Liver (tissue), 9 donors: ENCODE measurements around the gene PTH2. TPM values are rescaled to one million over a fixed set of nuclear protein-coding genes. Genes with fewer than 3 reads are reported as not detected.
"Not testable (repeated sequence)": the region's sequence is repeated elsewhere in the genome, so short reads cannot be mapped to it uniquely, and the experiment has no call there.

Source experiments
- DNase-seq: peaks from one replicate; pipeline ENCODE4 v3.0.0-alpha.2; 2017; ENCODE audit warnings: low spot score
- H3K27ac ChIP-seq, 2 donors: one replicate each; pipeline ENCODE4 v1.7.0; 2013; ENCODE audit warnings: inconsistent platforms in 2 of 2, low read length in 2 of 2, control low read depth in 1 of 2, low read depth in 1 of 2, mild to moderate bottlenecking in 1 of 2
- H3K27me3 ChIP-seq, 4 donors: one replicate each; pipeline versions ENCODE4 v1.6.1 to v1.7.0; 2013; ENCODE audit warnings: low read length in 3 of 4, inconsistent platforms in 1 of 4, mild to moderate bottlenecking in 1 of 4, moderate library complexity in 1 of 4; ENCODE audit not compliant: control insufficient read depth in 4 of 4, insufficient read depth in 4 of 4
- H3K36me3 ChIP-seq, 4 donors: one replicate each; pipeline versions ENCODE4 v1.6.1 to v1.7.0; 2013; ENCODE audit warnings: low read length in 3 of 4, mild to moderate bottlenecking in 3 of 4, low read depth in 1 of 4, moderate library complexity in 1 of 4; ENCODE audit not compliant: control insufficient read depth in 4 of 4, insufficient read depth in 3 of 4
- H3K4me1 ChIP-seq, 4 donors: one replicate each; pipeline versions ENCODE4 v1.6.1 to v1.7.0; 2013; ENCODE audit warnings: low read length in 3 of 4, mild to moderate bottlenecking in 3 of 4, moderate library complexity in 1 of 4; ENCODE audit not compliant: control insufficient read depth in 4 of 4, insufficient read depth in 4 of 4
- H3K4me3 ChIP-seq, 3 donors: one replicate each; pipeline versions ENCODE4 v1.6.1 to v1.7.0; 2013; ENCODE audit warnings: low read length in 3 of 3, control low read depth in 1 of 3, low read depth in 1 of 3, mild to moderate bottlenecking in 1 of 3
- H3K9ac ChIP-seq, 2 donors: one replicate each; pipeline ENCODE4 v1.7.0; 2013; ENCODE audit warnings: low read length in 2 of 2, mild to moderate bottlenecking in 2 of 2, moderate library complexity in 2 of 2, control low read depth in 1 of 2, low read depth in 1 of 2
- H3K9me3 ChIP-seq, 4 donors: one replicate each; pipeline versions ENCODE4 v1.6.1 to v1.7.0; 2013; ENCODE audit warnings: low read length in 3 of 4; ENCODE audit not compliant: control insufficient read depth in 4 of 4
- ATF3 ChIP-seq: IDR thresholded peaks from 2 replicates; pipeline ENCODE4 v1.6.1; 2016; ENCODE audit warnings: antibody characterized with exemption
- EGR1 ChIP-seq, 2 donors: IDR thresholded peaks; 2 replicates each; pipeline ENCODE4 v1.6.1; 2016 to 2018; ENCODE audit warnings: antibody characterized with exemption in 2 of 2, low read depth in 2 of 2
- FOXA1 ChIP-seq: IDR thresholded peaks from 2 replicates; pipeline ENCODE4 v1.6.1; 2016; ENCODE audit warnings: antibody characterized with exemption
- FOXA2 ChIP-seq: IDR thresholded peaks from 2 replicates; pipeline ENCODE4 v1.6.1; 2016; ENCODE audit warnings: antibody characterized with exemption
- GABPA ChIP-seq, 2 donors: IDR thresholded peaks in 1 of 2; conservative IDR thresholded peaks in 1 of 2; 2 replicates each; pipeline ENCODE4 v1.6.1; 2016; ENCODE audit warnings: antibody characterized with exemption in 2 of 2, mild to moderate bottlenecking in 1 of 2, moderate library complexity in 1 of 2
- HNF4A ChIP-seq, 2 donors: conservative IDR thresholded peaks; 2 replicates each; pipeline ENCODE4 v1.6.1; 2016; ENCODE audit warnings: antibody characterized with exemption in 2 of 2, mild to moderate bottlenecking in 2 of 2
- HNF4G ChIP-seq: IDR thresholded peaks from 2 replicates; pipeline ENCODE4 v1.6.1; 2016; ENCODE audit warnings: antibody characterized with exemption
- JUND ChIP-seq, 2 donors: IDR thresholded peaks; 2 replicates each; pipeline ENCODE4 v1.6.1; 2016; ENCODE audit warnings: antibody characterized with exemption in 2 of 2
- NR2F2 ChIP-seq: IDR thresholded peaks from 2 replicates; pipeline ENCODE4 v1.6.1; 2016; ENCODE audit warnings: antibody characterized with exemption
- RAD21 ChIP-seq, 2 donors: IDR thresholded peaks; 2 replicates each; pipeline ENCODE4 v1.6.1; 2016; ENCODE audit warnings: antibody characterized with exemption in 2 of 2, mild to moderate bottlenecking in 2 of 2
- REST ChIP-seq: IDR thresholded peaks from 2 replicates; pipeline ENCODE4 v1.6.1; 2016; ENCODE audit warnings: antibody characterized with exemption, mild to moderate bottlenecking
- RXRA ChIP-seq, 2 donors: IDR thresholded peaks; 2 replicates each; pipeline ENCODE4 v1.6.1; 2017 to 2018; ENCODE audit warnings: antibody characterized with exemption in 2 of 2, mild to moderate bottlenecking in 1 of 2
- TAF1 ChIP-seq: conservative IDR thresholded peaks from 2 replicates; pipeline ENCODE4 v1.6.1; 2016; ENCODE audit warnings: antibody characterized with exemption, mild to moderate bottlenecking
- YY1 ChIP-seq: IDR thresholded peaks from 2 replicates; pipeline ENCODE4 v1.6.1; 2016; ENCODE audit warnings: antibody characterized with exemption, mild to moderate bottlenecking
- WGBS: extraction: QIAGEN DNeasy Blood & Tissue Kit; methylation state at CpG from one replicate; pipeline ENCODE4 v1.1.7; 2013; 5-methylcytosine and 5-hydroxymethylcytosine counted together
- polyA plus RNA-seq, 2 donors: library from polyadenylated mRNA; stranded (reverse) in 1 of 2; unstranded in 1 of 2; fragments of 200-250 nt in 1 of 2; fragments of >200 nt in 1 of 2; fragmentation: Nextera tagmentation in 1 of 2; extraction: Ambion mirVana in 1 of 2; gene quantifications; one replicate each; pipeline versions ENCODE4 v1.2.1 to v1.2.3, GENCODE V29; 2013 to 2015
- total RNA-seq, 2 donors: library from RNA; depleted of rRNA; stranded (reverse); fragments of >200 nt; gene quantifications; one replicate each; pipeline ENCODE4 v1.2.3, GENCODE V29; 2014
- TF ChIP-seq, protein P1 (sequence below): IDR thresholded peaks from 2 replicates; pipeline ENCODE4 v1.6.1; 2016; ENCODE audit warnings: antibody characterized with exemption
- TF ChIP-seq, protein P2 (sequence below): fragments of 150-350 bp; IDR thresholded peaks from 2 replicates; pipeline ENCODE4 v1.5.1; 2017; ENCODE audit warnings: improper control_type of control experiment, low read depth, low read length; ENCODE audit not compliant: missing input control
- donor health status: healthy.
- donor health status: healthy.
- donor health status: healthy.
- donor health status: healthy.
- donor health status: healthy.

PTH2 gene
- total and polyA plus RNA-seq, 4 donors = not detected

- Histone ChIP-seq H3K9me3 (no peaks in the 10 kb centered on the region), H3K27ac (no peak overlapping the region), H3K4me1 (peaks cover 4 to 14% (median 8%) of the 10 kb centered on the region in 4 donors), H3K9ac (no peak overlapping the region), H3K36me3 (peaks cover 0 to 11% (median 7%) of the 10 kb centered on the region in 4 donors), H3K27me3 (no peaks in the 10 kb centered on the region), H3K4me3 (no peak overlapping the region)
- no peak for DNase-seq
- no peak for TF ChIP-seq HNF4A (conservative IDR thresholded peaks at IDR 0.05)
- TF ChIP-seq FOXA1 = no peak
- no peak for TF ChIP-seq RAD21 (IDR thresholded peaks at IDR 0.05)
- no peak for TF ChIP-seq JUND (IDR thresholded peaks at IDR 0.05)
- TF ChIP-seq FOXA2 = no peak
- TF ChIP-seq EGR1 (IDR thresholded peaks at IDR 0.05; ENCODE audit: low read depth in 2 of 2) = no peak
- TF ChIP-seq, protein P1, sequence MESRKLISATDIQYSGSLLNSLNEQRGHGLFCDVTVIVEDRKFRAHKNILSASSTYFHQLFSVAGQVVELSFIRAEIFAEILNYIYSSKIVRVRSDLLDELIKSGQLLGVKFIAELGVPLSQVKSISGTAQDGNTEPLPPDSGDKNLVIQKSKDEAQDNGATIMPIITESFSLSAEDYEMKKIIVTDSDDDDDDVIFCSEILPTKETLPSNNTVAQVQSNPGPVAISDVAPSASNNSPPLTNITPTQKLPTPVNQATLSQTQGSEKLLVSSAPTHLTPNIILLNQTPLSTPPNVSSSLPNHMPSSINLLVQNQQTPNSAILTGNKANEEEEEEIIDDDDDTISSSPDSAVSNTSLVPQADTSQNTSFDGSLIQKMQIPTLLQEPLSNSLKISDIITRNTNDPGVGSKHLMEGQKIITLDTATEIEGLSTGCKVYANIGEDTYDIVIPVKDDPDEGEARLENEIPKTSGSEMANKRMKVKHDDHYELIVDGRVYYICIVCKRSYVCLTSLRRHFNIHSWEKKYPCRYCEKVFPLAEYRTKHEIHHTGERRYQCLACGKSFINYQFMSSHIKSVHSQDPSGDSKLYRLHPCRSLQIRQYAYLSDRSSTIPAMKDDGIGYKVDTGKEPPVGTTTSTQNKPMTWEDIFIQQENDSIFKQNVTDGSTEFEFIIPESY = no peak
- TF ChIP-seq GABPA (IDR thresholded peaks at IDR 0.05 in 1 of 2, conservative IDR thresholded peaks at IDR 0.05 in 1 of 2) = no peak
- no peak for TF ChIP-seq NR2F2
- TF ChIP-seq ATF3 = no peak
- TF ChIP-seq HNF4G = no peak
- TF ChIP-seq, protein P2, sequence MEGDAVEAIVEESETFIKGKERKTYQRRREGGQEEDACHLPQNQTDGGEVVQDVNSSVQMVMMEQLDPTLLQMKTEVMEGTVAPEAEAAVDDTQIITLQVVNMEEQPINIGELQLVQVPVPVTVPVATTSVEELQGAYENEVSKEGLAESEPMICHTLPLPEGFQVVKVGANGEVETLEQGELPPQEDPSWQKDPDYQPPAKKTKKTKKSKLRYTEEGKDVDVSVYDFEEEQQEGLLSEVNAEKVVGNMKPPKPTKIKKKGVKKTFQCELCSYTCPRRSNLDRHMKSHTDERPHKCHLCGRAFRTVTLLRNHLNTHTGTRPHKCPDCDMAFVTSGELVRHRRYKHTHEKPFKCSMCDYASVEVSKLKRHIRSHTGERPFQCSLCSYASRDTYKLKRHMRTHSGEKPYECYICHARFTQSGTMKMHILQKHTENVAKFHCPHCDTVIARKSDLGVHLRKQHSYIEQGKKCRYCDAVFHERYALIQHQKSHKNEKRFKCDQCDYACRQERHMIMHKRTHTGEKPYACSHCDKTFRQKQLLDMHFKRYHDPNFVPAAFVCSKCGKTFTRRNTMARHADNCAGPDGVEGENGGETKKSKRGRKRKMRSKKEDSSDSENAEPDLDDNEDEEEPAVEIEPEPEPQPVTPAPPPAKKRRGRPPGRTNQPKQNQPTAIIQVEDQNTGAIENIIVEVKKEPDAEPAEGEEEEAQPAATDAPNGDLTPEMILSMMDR = no peak
- TF ChIP-seq RXRA (IDR thresholded peaks at IDR 0.05) = no peak
- TF ChIP-seq YY1 = no peak
- TF ChIP-seq TAF1 = no peak
- TF ChIP-seq REST = no peak
- 92% methylated on average over 3 of the region's 3 CpGs for WGBS
Observed at GRCh38 chr19:49445997-49446396, 22.8 kb upstream of the PTH2 start.

GRCh38 chr19:49444100-49444700 is 21.0 kb upstream of the PTH2 start:
- not testable (repeated sequence) for H3K27me3 ChIP-seq, H3K4me3 ChIP-seq, H3K4me1 ChIP-seq, DNase-seq, H3K9ac ChIP-seq, H3K27ac ChIP-seq, H3K9me3 ChIP-seq, H3K36me3 ChIP-seq
- WGBS = 71% methylated on average over 5 of the region's 5 CpGs
